Epithelial cell of esophagus (primary cell): ENCODE results near the gene SLC23A2.
"Not testable (repeated sequence)": the region's sequence is repeated elsewhere in the genome, so short reads cannot be mapped to it uniquely, and the experiment has no call there.

Source experiments
- DNase-seq: peaks from one replicate; pipeline ENCODE4 v3.0.0; 2010; ENCODE audit warnings: low read depth
- H3K4me3 ChIP-seq: 2 replicates; pipeline ENCODE4 v1.5.1; 2011; ENCODE audit warnings: mild to moderate bottlenecking, low read length, control low read depth
- TF ChIP-seq, protein P1 (sequence below): IDR thresholded peaks from 2 replicates; pipeline ENCODE4 v1.5.1; 2011; ENCODE audit warnings: low read depth, mild to moderate bottlenecking, low read length, control low read depth, inconsistent platforms; ENCODE audit not compliant: insufficient read depth; ENCODE audit errors: missing control alignments

The SLC23A2 gene

DNA sequence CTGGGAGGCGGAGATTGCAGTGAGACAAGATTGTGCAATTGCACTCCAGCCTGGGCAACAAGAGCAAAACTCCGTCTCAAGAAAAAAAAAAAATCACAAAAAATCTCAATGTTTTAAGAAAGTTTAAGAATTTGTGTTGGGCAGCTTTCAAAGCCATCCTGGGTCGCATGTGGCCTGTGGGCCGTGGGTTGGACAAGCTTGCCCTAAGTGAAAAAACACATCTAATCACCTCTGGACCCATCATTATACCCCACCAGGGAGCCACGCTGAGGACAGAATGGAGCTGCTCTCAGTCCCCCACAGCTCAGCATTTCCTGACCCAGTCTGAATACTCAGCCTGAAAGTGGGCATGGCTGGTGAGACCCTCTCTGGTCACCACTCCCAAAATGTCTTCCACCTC lies 150.3 kb downstream of the SLC23A2 start:
- DNase-seq = no peak
- no peak overlapping the region for H3K4me3 ChIP-seq
- TF ChIP-seq, protein P1, sequence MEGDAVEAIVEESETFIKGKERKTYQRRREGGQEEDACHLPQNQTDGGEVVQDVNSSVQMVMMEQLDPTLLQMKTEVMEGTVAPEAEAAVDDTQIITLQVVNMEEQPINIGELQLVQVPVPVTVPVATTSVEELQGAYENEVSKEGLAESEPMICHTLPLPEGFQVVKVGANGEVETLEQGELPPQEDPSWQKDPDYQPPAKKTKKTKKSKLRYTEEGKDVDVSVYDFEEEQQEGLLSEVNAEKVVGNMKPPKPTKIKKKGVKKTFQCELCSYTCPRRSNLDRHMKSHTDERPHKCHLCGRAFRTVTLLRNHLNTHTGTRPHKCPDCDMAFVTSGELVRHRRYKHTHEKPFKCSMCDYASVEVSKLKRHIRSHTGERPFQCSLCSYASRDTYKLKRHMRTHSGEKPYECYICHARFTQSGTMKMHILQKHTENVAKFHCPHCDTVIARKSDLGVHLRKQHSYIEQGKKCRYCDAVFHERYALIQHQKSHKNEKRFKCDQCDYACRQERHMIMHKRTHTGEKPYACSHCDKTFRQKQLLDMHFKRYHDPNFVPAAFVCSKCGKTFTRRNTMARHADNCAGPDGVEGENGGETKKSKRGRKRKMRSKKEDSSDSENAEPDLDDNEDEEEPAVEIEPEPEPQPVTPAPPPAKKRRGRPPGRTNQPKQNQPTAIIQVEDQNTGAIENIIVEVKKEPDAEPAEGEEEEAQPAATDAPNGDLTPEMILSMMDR = no peak

DNA sequence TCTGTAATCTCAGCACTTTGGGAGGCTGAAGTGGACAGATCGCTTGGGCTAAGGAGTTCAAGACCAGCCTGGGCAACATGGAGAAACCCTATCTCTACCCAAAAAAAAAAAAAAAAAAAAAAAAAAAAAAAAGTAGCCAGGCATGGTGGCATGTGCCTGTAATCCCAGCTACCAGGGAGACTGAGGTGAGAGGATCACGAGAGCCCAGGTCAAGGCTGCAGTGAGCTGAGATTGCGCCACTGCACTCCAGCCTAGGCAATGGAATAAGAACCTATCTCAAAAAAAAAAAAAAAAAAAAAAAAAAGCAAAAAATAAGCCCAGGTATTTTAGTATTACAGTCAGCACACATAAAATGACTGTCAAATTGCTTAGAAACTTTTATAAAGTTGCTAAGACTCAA lies 152.5 kb downstream of the SLC23A2 start:
- DNase-seq, H3K4me3 ChIP-seq: not testable (repeated sequence)

GRCh38 chr20:4848041-4848440 lies 153.3 kb downstream of the SLC23A2 start:
- no peak for DNase-seq
- H3K4me3 ChIP-seq = no peak overlapping the region
- TF ChIP-seq, protein P1 = no peak

DNA sequence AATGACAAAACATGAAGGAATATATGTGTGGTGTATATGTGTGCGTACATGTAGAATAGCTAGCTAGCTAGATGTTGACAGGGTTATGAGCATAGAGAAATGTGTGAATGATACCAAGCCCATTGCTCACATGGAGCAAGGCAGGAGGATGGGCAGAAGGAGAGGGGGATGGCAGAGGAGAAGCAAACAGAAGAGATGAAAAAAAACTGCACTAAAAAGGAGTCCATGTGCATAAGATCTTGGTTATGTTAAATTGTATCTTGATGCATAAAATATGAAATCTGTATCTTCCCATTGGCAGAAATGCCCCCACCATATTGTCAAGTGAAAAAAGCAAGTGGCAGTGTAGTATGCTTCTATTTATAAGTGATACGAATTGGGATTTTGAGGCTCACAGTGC lies 154.5 kb downstream of the SLC23A2 start:
- H3K4me3 ChIP-seq = no peak overlapping the region
- no peak for DNase-seq
- TF ChIP-seq, protein P1 = no peak

- H3K4me3 ChIP-seq = no peak overlapping the region
Observed at GRCh38 chr20:4844751-4845465, 156.4 kb downstream of the SLC23A2 start.

GRCh38 chr20:4844325-4844724 lies 157.0 kb downstream of the SLC23A2 start:
- H3K4me3 ChIP-seq = no peak overlapping the region
- TF ChIP-seq, protein P1 = no peak
- no peak for DNase-seq

More at GRCh38 chr20:4844751-4845465, 156.4 kb downstream of the SLC23A2 start:
- no peak for DNase-seq
- TF ChIP-seq, protein P1 = no peak

GRCh38 chr20:4840801-4841200 lies 160.5 kb downstream of the SLC23A2 start:
- TF ChIP-seq, protein P1 = no peak
- no peak for DNase-seq
- H3K4me3 ChIP-seq = no peak overlapping the region

DNA sequence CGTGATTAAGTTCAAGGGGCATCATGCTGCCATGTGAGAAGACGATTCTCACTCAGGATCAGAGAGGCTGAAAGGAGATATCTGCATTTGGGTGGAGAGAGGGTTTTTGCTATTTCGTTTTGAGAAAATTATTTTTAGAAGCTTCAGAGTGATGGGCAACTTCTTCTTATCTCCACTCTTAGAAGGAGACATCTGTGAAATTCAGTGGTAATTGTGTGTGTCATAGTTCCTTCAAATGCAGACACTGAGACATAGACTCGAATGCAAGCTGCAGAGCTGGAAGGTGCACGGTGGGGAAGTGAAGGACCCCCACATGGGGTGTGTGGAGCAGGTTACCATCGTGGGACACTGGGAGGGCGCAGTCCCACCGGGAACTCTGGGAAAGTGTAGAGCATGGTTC lies 162.8 kb downstream of the SLC23A2 start:
- H3K4me3 ChIP-seq = no peak overlapping the region
- TF ChIP-seq, protein P1 = no peak
- no peak for DNase-seq
